Mucosa of rectum (tissue), 2 donors: Measurements from ENCODE around the gene SLC22A16.

ENCODE experiments used
- H3K27ac ChIP-seq, 2 donors: one replicate each; pipeline ENCODE4 v1.7.0; 2013; ENCODE audit warnings: inconsistent platforms in 2 of 2, low read depth in 2 of 2, low read length in 2 of 2
- H3K27me3 ChIP-seq, 2 donors: one replicate each; pipeline ENCODE4 v1.7.0; 2013; ENCODE audit warnings: low read length in 2 of 2; ENCODE audit not compliant: control insufficient read depth in 2 of 2, insufficient read depth in 2 of 2
- H3K36me3 ChIP-seq, 2 donors: one replicate each; pipeline ENCODE4 v1.7.0; 2013; ENCODE audit warnings: low read length in 2 of 2; ENCODE audit not compliant: control insufficient read depth in 2 of 2, insufficient read depth in 2 of 2
- H3K4me1 ChIP-seq, 2 donors: one replicate each; pipeline ENCODE4 v1.7.0; 2013; ENCODE audit warnings: low read length in 2 of 2, mild to moderate bottlenecking in 1 of 2; ENCODE audit not compliant: control insufficient read depth in 2 of 2, insufficient read depth in 2 of 2
- H3K4me3 ChIP-seq, 2 donors: one replicate each; pipeline ENCODE4 v1.7.0; 2013; ENCODE audit warnings: low read length in 2 of 2
- H3K9ac ChIP-seq, 2 donors: one replicate each; pipeline ENCODE4 v1.7.0; 2013; ENCODE audit warnings: low read length in 2 of 2, low read depth in 1 of 2, mild to moderate bottlenecking in 1 of 2
- H3K9me3 ChIP-seq, 2 donors: one replicate each; pipeline ENCODE4 v1.7.0; 2013; ENCODE audit warnings: low read length in 2 of 2; ENCODE audit not compliant: control insufficient read depth in 2 of 2
- donor health status: healthy.
- donor health status: Normal muscosa, but diverticular disease.

SLC22A16 gene

GRCh38 chr6:110392727-110393126 lies 83.7 kb downstream of the SLC22A16 start:
- no peaks in the 10 kb centered on the region for H3K36me3 ChIP-seq
- H3K27ac ChIP-seq = no peak overlapping the region
- no peaks in the 10 kb centered on the region for H3K4me1 ChIP-seq
- H3K9ac ChIP-seq = no peak overlapping the region
- no peak overlapping the region for H3K4me3 ChIP-seq
- no peaks in the 10 kb centered on the region for H3K27me3 ChIP-seq
- H3K9me3 ChIP-seq = no peaks in the 10 kb centered on the region

- no peak overlapping the region for H3K27ac ChIP-seq
- no peaks in the 10 kb centered on the region for H3K27me3 ChIP-seq
- no peaks in the 10 kb centered on the region for H3K36me3 ChIP-seq
- no peak overlapping the region for H3K9ac ChIP-seq
- no peaks in the 10 kb centered on the region for H3K9me3 ChIP-seq
- H3K4me1 ChIP-seq = no peaks in the 10 kb centered on the region
- H3K4me3 ChIP-seq = no peak overlapping the region
These were observed 86.0 kb downstream of the SLC22A16 start for GRCh38 chr6:110390404-110390803.

- Histone ChIP-seq H3K4me1 (no peaks in the 10 kb centered on the region), H3K9ac (no peak overlapping the region), H3K36me3 (no peaks in the 10 kb centered on the region), H3K27ac (no peak overlapping the region), H3K27me3 (no peaks in the 10 kb centered on the region), H3K4me3 (no peak overlapping the region), H3K9me3 (no peaks in the 10 kb centered on the region)
These were observed 86.6 kb downstream of the SLC22A16 start for GRCh38 chr6:110389689-110390382.

GRCh38 chr6:110387986-110388385 lies 88.4 kb downstream of the SLC22A16 start:
- H3K9ac ChIP-seq = no peak overlapping the region
- no peak overlapping the region for H3K4me3 ChIP-seq
- H3K36me3 ChIP-seq = no peaks in the 10 kb centered on the region
- no peaks in the 10 kb centered on the region for H3K9me3 ChIP-seq
- no peaks in the 10 kb centered on the region for H3K4me1 ChIP-seq
- H3K27ac ChIP-seq = no peak overlapping the region
- no peaks in the 10 kb centered on the region for H3K27me3 ChIP-seq

- no peak overlapping the region for H3K4me3 ChIP-seq
- H3K36me3 ChIP-seq = no peaks in the 10 kb centered on the region
- no peak overlapping the region for H3K27ac ChIP-seq
- H3K9ac ChIP-seq = no peak overlapping the region
- no peaks in the 10 kb centered on the region for H3K27me3 ChIP-seq
- no peaks in the 10 kb centered on the region for H3K9me3 ChIP-seq
- no peaks in the 10 kb centered on the region for H3K4me1 ChIP-seq
These were observed 91.0 kb downstream of the SLC22A16 start for GRCh38 chr6:110385458-110385863.

- H3K9ac ChIP-seq = no peak overlapping the region
- no peaks in the 10 kb centered on the region for H3K27me3 ChIP-seq
- H3K4me3 ChIP-seq = no peak overlapping the region
- no peaks in the 10 kb centered on the region for H3K4me1 ChIP-seq
- no peaks in the 10 kb centered on the region for H3K9me3 ChIP-seq
- H3K36me3 ChIP-seq = no peaks in the 10 kb centered on the region
- H3K27ac ChIP-seq = no peak overlapping the region
These were observed 97.9 kb downstream of the SLC22A16 start for GRCh38 chr6:110378552-110378951.
